Measurements from ENCODE around the gene DOCK10. TPM values are rescaled to one million over a fixed set of nuclear protein-coding genes. Genes with fewer than 3 reads are reported as not detected.

Gene DOCK10
- total RNA-seq, 2 experiments from 2014 or later, result 343 to 344 TPM

GRCh38 chr2:224958873-224959272, 83.4 kb downstream of the DOCK10 start:
- CTCF ChIA-PET, result interaction anchor here (1.1 to 1.8 kb wide), 3 partner anchors 9 to 44 kb away, joined by 3 to 7 read pairs (median 4); no protein-coding TSS in a partner anchor
- Mint-ChIP-seq H3K9me3 (ENCODE audit: insufficient read depth) (no peaks in the 10 kb centered on the region), H3K27ac (peak overlapping the region; percentile 27), H3K36me3 (ENCODE audit: low read depth) (peaks cover 62% of the 10 kb centered on the region), H3K4me3 (no peak overlapping the region), H3K4me1 (ENCODE audit: low read depth) (peaks cover 70% of the 10 kb centered on the region), H3K27me3 (ENCODE audit: low read depth) (no peaks in the 10 kb centered on the region)
- ATAC-seq (no peak), DNase-seq (no peak)
- POLR2A ChIA-PET, result interaction anchor here (1.0 kb wide), 1 partner anchor 12 kb away, joined by 3 read pairs; no protein-coding TSS in a partner anchor

DNA sequence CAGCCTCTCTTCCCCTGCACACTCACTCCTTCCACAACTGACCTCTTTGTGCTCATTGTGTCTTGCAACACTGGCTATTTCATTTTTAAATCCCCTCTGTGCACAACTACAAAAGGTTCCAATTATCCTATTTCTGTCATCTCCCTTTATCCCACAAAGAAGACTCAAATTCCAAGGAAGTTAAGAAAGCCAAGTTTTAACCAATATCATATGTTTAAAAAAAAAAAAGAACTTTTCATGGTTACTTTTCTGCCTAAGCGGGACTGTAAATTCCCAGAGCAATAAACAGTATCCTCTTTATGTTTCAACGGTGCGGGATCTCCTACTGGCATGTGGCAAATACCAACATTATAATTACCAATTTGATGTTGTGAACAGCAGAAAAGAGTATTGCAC, 83.8 kb downstream of the DOCK10 start:
- ChIA-PET CTCF (interaction anchor here (1.1 to 1.4 kb wide), 2 partner anchors 10 to 24 kb away, joined by 3 read pairs; no protein-coding TSS in a partner anchor), POLR2A (interaction anchor here (1.0 kb wide), 1 partner anchor 11 kb away, joined by 3 read pairs; no protein-coding TSS in a partner anchor)
- peak overlapping the region; percentile 39 for H3K27ac Mint-ChIP-seq

DNA sequence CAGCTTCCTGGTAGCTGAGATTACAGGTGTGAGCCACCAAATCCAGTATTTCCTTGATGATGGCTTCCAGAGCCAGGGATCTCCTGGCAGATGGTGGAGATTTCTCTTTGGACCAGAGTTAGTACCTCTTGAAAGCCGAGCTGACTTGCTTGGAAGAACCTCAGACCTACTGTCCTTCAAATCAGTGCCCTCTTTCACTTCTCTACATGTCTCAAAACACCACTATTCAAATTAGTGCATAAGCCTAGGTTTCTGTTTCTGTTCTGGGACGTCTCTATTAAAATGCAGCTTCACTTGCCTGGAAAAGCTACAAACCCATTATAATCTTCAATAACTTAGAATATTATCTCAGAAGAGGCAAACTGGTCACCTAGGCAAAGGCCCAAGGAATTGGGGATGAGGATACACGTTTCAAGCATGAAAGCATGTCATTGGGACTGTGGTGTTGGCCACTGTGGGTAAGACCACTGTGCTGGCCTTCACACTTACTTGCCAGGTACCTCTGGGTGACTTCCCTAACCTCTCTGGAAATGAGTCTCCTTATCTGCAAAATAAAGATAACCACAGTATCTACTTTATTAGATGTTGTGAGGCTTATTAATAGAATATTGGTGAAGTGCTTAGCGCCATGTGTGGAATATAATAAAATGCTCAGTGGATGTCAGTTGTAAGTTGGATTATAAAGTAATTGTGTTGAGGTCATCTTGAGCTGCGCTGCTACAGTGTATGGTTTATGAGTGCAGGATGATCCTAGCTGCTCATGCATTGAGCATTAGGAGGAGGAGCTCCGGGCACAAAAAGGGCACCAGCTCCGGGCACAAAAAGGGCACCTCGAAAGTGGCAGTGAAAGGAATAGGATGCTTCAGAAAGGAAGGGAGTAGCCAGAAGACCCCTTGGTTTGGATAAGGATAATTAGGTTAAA, 84.5 kb downstream of the DOCK10 start:
- H3K36me3 Mint-ChIP-seq (ENCODE audit: low read depth), result peaks cover 66% of the 10 kb centered on the region
- peak; percentile 40 for ATAC-seq
- CTCF ChIA-PET, result interaction anchor here (1.0 to 1.7 kb wide), 4 partner anchors 9 to 37 kb away, joined by 3 read pairs; no protein-coding TSS in a partner anchor

More for the DNA sequence above, 83.8 kb downstream of the DOCK10 start:
- Mint-ChIP-seq H3K27me3 (ENCODE audit: low read depth) (no peaks in the 10 kb centered on the region), H3K4me3 (no peak overlapping the region), H3K36me3 (ENCODE audit: low read depth) (peaks cover 65% of the 10 kb centered on the region), H3K9me3 (ENCODE audit: insufficient read depth) (no peaks in the 10 kb centered on the region), H3K4me1 (ENCODE audit: low read depth) (peaks cover 74% of the 10 kb centered on the region)
- no peak for ATAC-seq
- DNase-seq, result no peak

DNA sequence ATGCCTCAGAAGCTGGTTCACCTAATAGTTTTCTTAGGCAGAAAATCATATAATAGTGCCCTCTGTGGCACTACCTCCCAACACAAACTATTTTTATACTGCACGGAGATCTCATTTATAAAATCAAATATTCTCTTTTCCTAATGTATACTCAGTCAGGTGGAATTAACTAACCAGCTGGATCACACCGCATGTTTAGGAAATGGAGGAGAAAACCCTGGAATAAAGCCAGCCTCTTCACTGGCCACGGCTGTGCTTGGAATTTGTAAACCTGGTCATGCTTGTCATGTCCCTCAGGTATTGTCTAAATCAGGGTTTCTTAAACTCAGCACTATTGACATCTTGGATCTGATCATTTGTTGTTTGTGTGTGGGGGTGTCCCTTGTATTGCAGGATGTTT, 85.6 kb downstream of the DOCK10 start:
- DNase-seq (no peak), ATAC-seq (no peak)
- H3K4me3 Mint-ChIP-seq, result no peak overlapping the region
- ChIA-PET CTCF (interaction anchor here (1.7 kb wide), 1 partner anchor 25 kb away, joined by 3 read pairs; no protein-coding TSS in a partner anchor), POLR2A (interaction anchor here (1.1 to 2.0 kb wide), 3 partner anchors 11 to 30 kb away, joined by 3 to 12 read pairs (median 8); no protein-coding TSS in a partner anchor)
- H3K27me3 Mint-ChIP-seq (ENCODE audit: low read depth), result no peaks in the 10 kb centered on the region
- no peaks in the 10 kb centered on the region for H3K9me3 Mint-ChIP-seq (ENCODE audit: insufficient read depth)
- H3K36me3 Mint-ChIP-seq (ENCODE audit: low read depth), result peaks cover 60% of the 10 kb centered on the region
- H3K27ac Mint-ChIP-seq, result no peak overlapping the region
- H3K4me1 Mint-ChIP-seq (ENCODE audit: low read depth), result peaks cover 81% of the 10 kb centered on the region

More for the DNA sequence above, 84.5 kb downstream of the DOCK10 start:
- DNase-seq, result no peak
- POLR2A ChIA-PET, result interaction anchor here (1.1 to 2.0 kb wide), 3 partner anchors 12 to 30 kb away, joined by 3 to 12 read pairs (median 8); no protein-coding TSS in a partner anchor
- H3K4me1 Mint-ChIP-seq (ENCODE audit: low read depth), result peaks cover 80% of the 10 kb centered on the region
- H3K9me3 Mint-ChIP-seq (ENCODE audit: insufficient read depth), result no peaks in the 10 kb centered on the region
- no peaks in the 10 kb centered on the region for H3K27me3 Mint-ChIP-seq (ENCODE audit: low read depth)
- H3K27ac Mint-ChIP-seq, result peak overlapping the region; percentile 65
- H3K4me3 Mint-ChIP-seq, result peak overlapping the region; percentile 24

- no peak for ATAC-seq
- no peak for DNase-seq
- ChIA-PET CTCF (interaction anchor here (0.8 kb wide), 1 partner anchor 46 kb away, joined by 3 read pairs; no protein-coding TSS in a partner anchor), POLR2A (interaction anchor here (0.9 kb wide), 1 partner anchor 10 kb away, joined by 3 read pairs; no protein-coding TSS in a partner anchor)
- H3K27me3 Mint-ChIP-seq (ENCODE audit: low read depth), result no peaks in the 10 kb centered on the region
- H3K27ac Mint-ChIP-seq, result no peak overlapping the region
- H3K9me3 Mint-ChIP-seq (ENCODE audit: insufficient read depth), result no peaks in the 10 kb centered on the region
- H3K4me1 Mint-ChIP-seq (ENCODE audit: low read depth), result peaks cover 86% of the 10 kb centered on the region
- H3K36me3 Mint-ChIP-seq (ENCODE audit: low read depth), result peaks cover 65% of the 10 kb centered on the region
- no peak overlapping the region for H3K4me3 Mint-ChIP-seq
These were observed 87.3 kb downstream of the DOCK10 start for GRCh38 chr2:224954980-224955379.

DNA sequence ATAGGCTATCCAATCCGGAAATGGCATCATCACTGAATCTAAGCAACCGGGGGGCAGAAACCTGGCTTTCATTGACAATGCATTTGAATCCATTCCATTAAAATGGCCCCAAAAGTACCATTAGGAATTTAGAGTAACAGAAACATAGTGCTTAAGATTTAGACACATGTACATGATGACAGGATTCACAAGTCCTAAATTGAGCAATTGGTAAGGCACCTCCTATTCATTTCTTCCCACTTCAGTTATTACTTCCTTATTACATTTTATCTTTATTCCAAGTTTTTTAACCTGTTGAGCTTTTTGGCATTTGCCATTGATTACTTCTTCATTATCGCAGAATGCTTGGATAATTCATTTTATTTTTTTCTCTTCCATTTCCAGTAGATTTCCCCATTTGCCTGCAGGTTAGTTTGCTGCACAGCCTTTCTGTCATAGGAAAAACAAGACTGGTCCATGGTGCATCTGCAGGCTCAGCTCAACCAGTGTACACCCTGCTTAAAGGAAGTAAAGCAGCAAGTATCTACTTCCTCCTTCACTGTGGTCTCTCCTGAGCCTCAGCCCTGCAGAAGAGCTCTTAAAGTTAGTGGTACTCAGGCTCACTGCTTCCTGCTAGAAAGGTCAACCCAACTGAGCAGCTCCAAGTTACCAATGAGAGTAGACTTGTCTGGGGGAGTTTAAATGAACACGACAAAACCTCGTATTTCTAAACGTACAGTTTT, 89.2 kb downstream of the DOCK10 start:
- POLR2A ChIA-PET, result interaction anchor here (0.7 to 2.4 kb wide), 10 partner anchors 8 to 88 kb away, joined by 3 to 10 read pairs (median 4); no protein-coding TSS in a partner anchor
- peak; percentile 94 for ATAC-seq
- DNase-seq, result peak; percentile 76
- H3K36me3 Mint-ChIP-seq (ENCODE audit: low read depth), result peaks cover 69% of the 10 kb centered on the region
- no peaks in the 10 kb centered on the region for H3K27me3 Mint-ChIP-seq (ENCODE audit: low read depth)
- H3K27ac Mint-ChIP-seq, result peak overlapping the region; percentile 89
- peak overlapping the region; percentile 67 for H3K4me3 Mint-ChIP-seq
- CTCF ChIA-PET, result interaction anchor here (1.0 to 2.3 kb wide), 10 partner anchors 9 to 53 kb away, joined by 3 to 10 read pairs (median 4); no protein-coding TSS in a partner anchor
- peaks cover 88% of the 10 kb centered on the region for H3K4me1 Mint-ChIP-seq (ENCODE audit: low read depth)
- no peaks in the 10 kb centered on the region for H3K9me3 Mint-ChIP-seq (ENCODE audit: insufficient read depth)

DNA sequence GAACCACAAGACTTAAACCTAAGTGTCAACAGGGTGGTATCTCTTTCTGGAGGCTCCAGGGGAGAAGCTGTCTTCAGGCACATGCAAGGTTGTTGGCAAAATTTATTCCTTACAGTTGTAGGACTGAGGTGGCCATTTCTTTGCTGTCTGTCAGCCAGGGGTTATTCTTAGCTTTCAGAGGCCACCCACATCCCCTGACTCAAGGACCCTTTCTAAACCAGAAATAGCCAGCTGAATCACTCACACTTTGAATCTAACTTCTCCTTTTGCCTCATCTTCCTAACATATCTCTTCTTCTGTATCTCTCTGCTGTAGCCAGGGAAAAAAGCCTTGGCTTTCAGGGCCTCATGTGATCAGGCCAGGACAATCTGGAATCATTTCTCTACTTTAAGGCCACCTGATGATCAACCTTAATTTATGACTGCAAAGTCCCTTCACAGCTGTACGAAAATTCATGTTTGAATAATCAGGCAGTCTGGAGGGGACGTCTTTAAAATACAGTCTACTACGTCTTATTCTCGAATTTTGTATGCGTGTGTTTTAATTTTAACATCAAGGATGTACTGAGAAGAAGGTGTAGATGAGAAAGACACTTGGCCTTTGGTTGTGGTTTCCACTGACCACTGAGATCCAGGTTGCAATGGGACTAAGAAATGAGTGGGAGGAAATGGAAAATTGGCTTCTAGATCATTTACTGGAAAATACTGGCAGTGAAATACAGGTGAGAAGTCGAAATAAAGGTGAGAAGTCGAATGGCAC, 90.4 kb downstream of the DOCK10 start:
- Mint-ChIP-seq H3K27me3 (ENCODE audit: low read depth) (no peaks in the 10 kb centered on the region), H3K27ac (peak overlapping the region; percentile 81), H3K4me3 (peak overlapping the region; percentile 28), H3K9me3 (ENCODE audit: insufficient read depth) (no peaks in the 10 kb centered on the region), H3K36me3 (ENCODE audit: low read depth) (peaks cover 67% of the 10 kb centered on the region), H3K4me1 (ENCODE audit: low read depth) (peaks cover 86% of the 10 kb centered on the region)
- ChIA-PET POLR2A (interaction anchor here (1.2 to 2.4 kb wide), 5 partner anchors 9 to 87 kb away, joined by 3 to 10 read pairs (median 6); no protein-coding TSS in a partner anchor), CTCF (interaction anchor here (0.6 to 2.3 kb wide), 8 partner anchors 8 to 57 kb away, joined by 3 to 10 read pairs (median 3); no protein-coding TSS in a partner anchor)
- DNase-seq (no peak), ATAC-seq (no peak)

- Mint-ChIP-seq H3K4me1 (ENCODE audit: low read depth) (peaks cover 71% of the 10 kb centered on the region), H3K27me3 (ENCODE audit: low read depth) (no peaks in the 10 kb centered on the region), H3K4me3 (no peak overlapping the region), H3K9me3 (ENCODE audit: insufficient read depth) (no peaks in the 10 kb centered on the region), H3K27ac (peak overlapping the region; percentile 63), H3K36me3 (ENCODE audit: low read depth) (peaks cover 70% of the 10 kb centered on the region)
- ATAC-seq, result no peak
- ChIA-PET CTCF (interaction anchor here (0.7 to 14.2 kb wide), 5 partner anchors 9 to 53 kb away, joined by 3 to 137 read pairs (median 5); no protein-coding TSS in a partner anchor), POLR2A (interaction anchor here (0.7 to 12.9 kb wide), 2 partner anchors 21 to 92 kb away, joined by 3 to 221 read pairs; no protein-coding TSS in a partner anchor)
- no peak for DNase-seq
These were observed 93.4 kb downstream of the DOCK10 start for GRCh38 chr2:224948859-224949258.

- H3K4me1 Mint-ChIP-seq (ENCODE audit: low read depth), result peaks cover 63% of the 10 kb centered on the region
- no peak overlapping the region for H3K4me3 Mint-ChIP-seq
- ChIA-PET CTCF (interaction anchor here (1.0 to 14.2 kb wide), 5 partner anchors 18 to 54 kb away, joined by 3 to 137 read pairs (median 9); no protein-coding TSS in a partner anchor), POLR2A (interaction anchor here (1.0 to 12.9 kb wide), 6 partner anchors 11 to 105 kb away, joined by 3 to 221 read pairs (median 6); no protein-coding TSS in a partner anchor)
- H3K27me3 Mint-ChIP-seq (ENCODE audit: low read depth), result no peaks in the 10 kb centered on the region
- no peaks in the 10 kb centered on the region for H3K9me3 Mint-ChIP-seq (ENCODE audit: insufficient read depth)
- DNase-seq (no peak), ATAC-seq (no peak)
- peak overlapping the region; percentile 63 for H3K27ac Mint-ChIP-seq
- peaks cover 67% of the 10 kb centered on the region for H3K36me3 Mint-ChIP-seq (ENCODE audit: low read depth)
These were observed 94.3 kb downstream of the DOCK10 start for GRCh38 chr2:224948005-224948404.

GRCh38 chr2:224947566-224947965, 94.7 kb downstream of the DOCK10 start:
- CTCF ChIA-PET, result interaction anchor here (1.0 to 14.2 kb wide), 4 partner anchors 18 to 54 kb away, joined by 3 to 137 read pairs (median 17); no protein-coding TSS in a partner anchor
- no peaks in the 10 kb centered on the region for H3K27me3 Mint-ChIP-seq (ENCODE audit: low read depth)
- H3K9me3 Mint-ChIP-seq (ENCODE audit: insufficient read depth), result no peaks in the 10 kb centered on the region
- peaks cover 67% of the 10 kb centered on the region for H3K36me3 Mint-ChIP-seq (ENCODE audit: low read depth)
- no peak for ATAC-seq
- peaks cover 59% of the 10 kb centered on the region for H3K4me1 Mint-ChIP-seq (ENCODE audit: low read depth)
- peak overlapping the region; percentile 93 for H3K27ac Mint-ChIP-seq
- POLR2A ChIA-PET, result interaction anchor here (0.6 to 12.9 kb wide), 11 partner anchors 12 to 105 kb away, joined by 3 to 221 read pairs (median 5); partner anchors contain the start of gene DOCK10
- H3K4me3 Mint-ChIP-seq, result peak overlapping the region; percentile 95
- no peak for DNase-seq

All from activated CD8-positive, alpha-beta T cell treated with anti-CD3 and anti-CD28 coated beads, Interleukin-2, amount 10 ng/mL, durations not matched to agents 7 days and 5 days (primary cell).